BLaER1 treated with 17β-estradiol and CSF1 and Interleukin-3, amounts not matched to agents 10 nM and 100 nM (cell line): ENCODE results near the gene SEMA3G.

Experiments used
- H3K27ac ChIP-seq, 11 experiments: shearing (Covaris generic); formaldehyde crosslinking; 2 replicates each; pipeline ENCODE4 v1.8.1; 2022
- H3K27me3 ChIP-seq, 11 experiments: shearing (Covaris generic); formaldehyde crosslinking; 2 replicates each; pipeline ENCODE4 v1.8.1; 2022
- H3K36me3 ChIP-seq, 11 experiments: shearing (Covaris generic); formaldehyde crosslinking; 2 replicates each; pipeline ENCODE4 v1.8.1; 2022
- H3K4me1 ChIP-seq, 10 experiments: shearing (Covaris generic); formaldehyde crosslinking; 2 replicates each; pipeline ENCODE4 v1.8.1; 2022
- H3K4me2 ChIP-seq, 11 experiments: shearing (Covaris generic); formaldehyde crosslinking; 2 replicates each; pipeline ENCODE4 v1.8.1; 2022
- H3K4me3 ChIP-seq, 10 experiments: shearing (Covaris generic); formaldehyde crosslinking; 2 replicates each; pipeline ENCODE4 v1.8.1; 2022
- H3K9ac ChIP-seq, 11 experiments: shearing (Covaris generic); formaldehyde crosslinking; 2 replicates each; pipeline ENCODE4 v1.8.1; 2022
- H3K9me3 ChIP-seq, 11 experiments: shearing (Covaris generic); formaldehyde crosslinking; replicated peaks in 1 of 11; 2 replicates each; pipeline ENCODE4 v1.8.1; 2022
- H4K20me1 ChIP-seq, 11 experiments: shearing (Covaris generic); formaldehyde crosslinking; 2 replicates each; pipeline ENCODE4 v1.8.1; 2022
- Cebpa-rat ChIP-seq, 11 experiments: shearing (Covaris generic); IDR thresholded peaks; 2 replicates each; pipeline ENCODE4 v1.8.1; 2022

SEMA3G gene

GRCh38 chr3:52402706-52403270 is 42.1 kb downstream of the SEMA3G start:
- no peak for TF ChIP-seq Cebpa-rat (IDR thresholded peaks at IDR 0.05)
- no peak overlapping the region for H3K27ac ChIP-seq
- H3K4me1 ChIP-seq, result peaks cover 2 to 19% (median 5%) of the 10 kb centered on the region in 10 experiments; a peak in 17 of 20 replicates
- H4K20me1 ChIP-seq, result peaks cover 0 to 91% (median 28%) of the 10 kb centered on the region in 11 experiments; a peak in 15 of 22 replicates
- peaks cover 87 to 99% (median 93%) of the 10 kb centered on the region in 11 experiments for H3K36me3 ChIP-seq
- H3K27me3 ChIP-seq, result no peaks in the 10 kb centered on the region
- no peak overlapping the region for H3K4me2 ChIP-seq
- no peak overlapping the region; a peak in 1 of 22 replicates for H3K9ac ChIP-seq
- H3K4me3 ChIP-seq, result no peak overlapping the region
- no peaks in the 10 kb centered on the region for H3K9me3 ChIP-seq

- H3K9ac ChIP-seq, result no peak overlapping the region
- peaks cover 80 to 96% (median 86%) of the 10 kb centered on the region in 11 experiments for H3K36me3 ChIP-seq
- H3K27me3 ChIP-seq, result no peaks in the 10 kb centered on the region
- peaks cover 0 to 91% (median 28%) of the 10 kb centered on the region in 11 experiments; a peak in 15 of 22 replicates for H4K20me1 ChIP-seq
- no peak overlapping the region; a peak in 1 of 22 replicates for H3K27ac ChIP-seq
- peaks cover 0 to 13% (median 3%) of the 10 kb centered on the region in 10 experiments; a peak in 6 of 20 replicates for H3K4me1 ChIP-seq
- no peak overlapping the region for H3K4me2 ChIP-seq
- H3K4me3 ChIP-seq, result no peak overlapping the region
- H3K9me3 ChIP-seq, result no peaks in the 10 kb centered on the region
- TF ChIP-seq Cebpa-rat (IDR thresholded peaks at IDR 0.05), result no peak
These were observed 42.8 kb downstream of the SEMA3G start for GRCh38 chr3:52402101-52402521.

- peaks cover 75 to 95% (median 81%) of the 10 kb centered on the region in 11 experiments for H3K36me3 ChIP-seq
- no peak overlapping the region for H3K4me2 ChIP-seq
- no peaks in the 10 kb centered on the region for H3K9me3 ChIP-seq
- H3K9ac ChIP-seq, result no peak overlapping the region
- H3K4me1 ChIP-seq, result peaks cover 0 to 9% (median 0%) of the 10 kb centered on the region in 10 experiments; a peak in 4 of 20 replicates
- H3K27ac ChIP-seq, result no peak overlapping the region; a peak in 1 of 22 replicates
- peaks cover 0 to 86% (median 28%) of the 10 kb centered on the region in 11 experiments; a peak in 13 of 22 replicates for H4K20me1 ChIP-seq
- TF ChIP-seq Cebpa-rat (IDR thresholded peaks at IDR 0.05), result no peak
- H3K27me3 ChIP-seq, result no peaks in the 10 kb centered on the region
- no peak overlapping the region for H3K4me3 ChIP-seq
These were observed 43.4 kb downstream of the SEMA3G start for GRCh38 chr3:52401551-52401950.

- TF ChIP-seq Cebpa-rat (IDR thresholded peaks at IDR 0.05), result no peak
- Histone ChIP-seq H3K4me3 (no peak overlapping the region), H3K4me1 (peaks cover 0 to 9% (median 0%) of the 10 kb centered on the region in 10 experiments; a peak in 1 of 20 replicates), H3K36me3 (peaks cover 69 to 90% (median 75%) of the 10 kb centered on the region in 11 experiments), H3K27ac (no peak overlapping the region), H3K9me3 (no peaks in the 10 kb centered on the region), H3K9ac (no peak overlapping the region), H3K4me2 (no peak overlapping the region), H3K27me3 (no peaks in the 10 kb centered on the region), H4K20me1 (peaks cover 0 to 80% (median 28%) of the 10 kb centered on the region in 11 experiments; a peak in 13 of 22 replicates)
These were observed 43.9 kb downstream of the SEMA3G start for GRCh38 chr3:52401021-52401420.

GRCh38 chr3:52400275-52400793 is 44.6 kb downstream of the SEMA3G start:
- Histone ChIP-seq H4K20me1 (peaks cover 0 to 73% (median 28%) of the 10 kb centered on the region in 11 experiments; a peak in 13 of 22 replicates), H3K36me3 (peaks cover 62 to 83% (median 69%) of the 10 kb centered on the region in 11 experiments)
- TF ChIP-seq Cebpa-rat (IDR thresholded peaks at IDR 0.05), result no peak

GRCh38 chr3:52399593-52399992 is 45.3 kb downstream of the SEMA3G start:
- H3K27ac ChIP-seq, result no peak overlapping the region
- no peak for TF ChIP-seq Cebpa-rat (IDR thresholded peaks at IDR 0.05)
- no peak overlapping the region for H3K9ac ChIP-seq
- H3K36me3 ChIP-seq, result peaks cover 55 to 77% (median 61%) of the 10 kb centered on the region in 11 experiments
- H3K27me3 ChIP-seq, result no peaks in the 10 kb centered on the region
- H3K9me3 ChIP-seq, result no peaks in the 10 kb centered on the region
- no peak overlapping the region for H3K4me3 ChIP-seq
- peaks cover 0 to 66% (median 21%) of the 10 kb centered on the region in 11 experiments; a peak in 13 of 22 replicates for H4K20me1 ChIP-seq
- H3K4me1 ChIP-seq, result peaks cover 0 to 9% (median 0%) of the 10 kb centered on the region in 10 experiments; a peak in 1 of 20 replicates
- no peak overlapping the region for H3K4me2 ChIP-seq

More at GRCh38 chr3:52400275-52400793, 44.6 kb downstream of the SEMA3G start:
- no peak overlapping the region for H3K4me2 ChIP-seq
- no peaks in the 10 kb centered on the region for H3K9me3 ChIP-seq
- no peak overlapping the region for H3K4me3 ChIP-seq
- H3K4me1 ChIP-seq, result peaks cover 0 to 9% (median 0%) of the 10 kb centered on the region in 10 experiments; a peak in 1 of 20 replicates
- no peak overlapping the region for H3K27ac ChIP-seq
- H3K27me3 ChIP-seq, result no peaks in the 10 kb centered on the region
- no peak overlapping the region for H3K9ac ChIP-seq

- TF ChIP-seq Cebpa-rat (IDR thresholded peaks at IDR 0.05), result no peak
- H3K9ac ChIP-seq, result no peak overlapping the region
- H3K4me3 ChIP-seq, result no peak overlapping the region
- H3K4me2 ChIP-seq, result no peak overlapping the region
- peaks cover 50 to 77% (median 57%) of the 10 kb centered on the region in 11 experiments for H3K36me3 ChIP-seq
- no peak overlapping the region for H3K27ac ChIP-seq
- H3K4me1 ChIP-seq, result peaks cover 0 to 5% (median 0%) of the 10 kb centered on the region in 10 experiments; a peak in 1 of 20 replicates
- H3K9me3 ChIP-seq, result no peaks in the 10 kb centered on the region
- peaks cover 0 to 61% (median 17%) of the 10 kb centered on the region in 11 experiments; a peak in 13 of 22 replicates for H4K20me1 ChIP-seq
- no peaks in the 10 kb centered on the region for H3K27me3 ChIP-seq
These were observed 45.8 kb downstream of the SEMA3G start for GRCh38 chr3:52399131-52399530.

GRCh38 chr3:52398670-52399081 is 46.2 kb downstream of the SEMA3G start:
- Histone ChIP-seq H3K4me1 (peaks cover 0 to under 1% (median 0%) of the 10 kb centered on the region in 10 experiments; a peak in 1 of 20 replicates), H3K9ac (no peak overlapping the region), H4K20me1 (peaks cover 0 to 57% (median 12%) of the 10 kb centered on the region in 11 experiments; a peak in 13 of 22 replicates), H3K4me3 (no peak overlapping the region), H3K4me2 (no peak overlapping the region), H3K27ac (no peak overlapping the region), H3K9me3 (no peaks in the 10 kb centered on the region), H3K36me3 (peaks cover 46 to 77% (median 55%) of the 10 kb centered on the region in 11 experiments), H3K27me3 (no peaks in the 10 kb centered on the region)
- TF ChIP-seq Cebpa-rat (IDR thresholded peaks at IDR 0.05), result no peak

GRCh38 chr3:52397676-52398399 is 47.1 kb downstream of the SEMA3G start:
- Histone ChIP-seq H3K4me2 (no peak overlapping the region), H3K27me3 (no peaks in the 10 kb centered on the region), H3K4me3 (no peak overlapping the region), H4K20me1 (peaks cover 0 to 48% (median 4%) of the 10 kb centered on the region in 11 experiments; a peak in 10 of 22 replicates), H3K9me3 (no peaks in the 10 kb centered on the region), H3K36me3 (peaks cover 44 to 77% (median 52%) of the 10 kb centered on the region in 11 experiments), H3K4me1 (no peaks in the 10 kb centered on the region), H3K9ac (no peak overlapping the region), H3K27ac (no peak overlapping the region)
- no peak for TF ChIP-seq Cebpa-rat (IDR thresholded peaks at IDR 0.05)
